Endodermal cell (in vitro differentiated cells): ENCODE data around the gene CRYZ. TPM values are rescaled to one million over a fixed set of nuclear protein-coding genes. Genes with fewer than 3 reads are reported as not detected.

Experiments
- DNase-seq: peaks from one replicate; pipeline ENCODE4 v3.0.0-alpha.2; 2017
- H3K27ac ChIP-seq: 2 replicates; pipeline ENCODE4 v1.5.1; 2013; ENCODE audit warnings: mild to moderate bottlenecking, low read depth, low read length, moderate library complexity
- H3K27me3 ChIP-seq: 2 replicates; pipeline ENCODE4 v1.6.1; 2013; ENCODE audit warnings: mild to moderate bottlenecking, low read length, moderate library complexity; ENCODE audit not compliant: insufficient read depth, control insufficient read depth, poor library complexity, severe bottlenecking
- H3K36me3 ChIP-seq: 2 replicates; pipeline ENCODE4 v1.7.0; 2013; ENCODE audit warnings: mild to moderate bottlenecking, low read length, moderate library complexity; ENCODE audit not compliant: control insufficient read depth, insufficient read depth
- H3K4me1 ChIP-seq: one replicate; pipeline ENCODE4 v1.7.0; 2013; ENCODE audit warnings: low read length; ENCODE audit not compliant: control insufficient read depth, insufficient read depth
- H3K4me3 ChIP-seq: 2 replicates; pipeline ENCODE4 v1.5.1; 2013; ENCODE audit warnings: mild to moderate bottlenecking, low read length, moderate library complexity
- H3K9ac ChIP-seq: 2 replicates; pipeline ENCODE4 v1.6.1; 2013; ENCODE audit warnings: mild to moderate bottlenecking, low read length, moderate library complexity; ENCODE audit not compliant: poor library complexity, severe bottlenecking; ENCODE audit errors: extremely low read depth
- H3K9me3 ChIP-seq: 2 replicates; pipeline ENCODE4 v1.6.1; 2013; ENCODE audit warnings: mild to moderate bottlenecking, low read length, moderate library complexity; ENCODE audit not compliant: control insufficient read depth
- H3K27ac Mint-ChIP-seq: 2 replicates; pipeline ENCODE4 v1.8.0; 2020; ENCODE audit warnings: mixed read lengths
- H3K27me3 Mint-ChIP-seq: 2 replicates; pipeline ENCODE4 v1.8.0; 2021; ENCODE audit warnings: mild to moderate bottlenecking, mixed read lengths; ENCODE audit not compliant: insufficient read depth
- H3K36me3 Mint-ChIP-seq: 2 replicates; pipeline ENCODE4 v1.8.0; 2020; ENCODE audit warnings: low read depth, mixed read lengths
- H3K4me1 Mint-ChIP-seq: 2 replicates; pipeline ENCODE4 v1.8.0; 2020; ENCODE audit warnings: mixed read lengths
- H3K4me3 Mint-ChIP-seq: 2 replicates; pipeline ENCODE4 v1.8.0; 2020; ENCODE audit warnings: mild to moderate bottlenecking, moderate library complexity, mixed read lengths
- H3K9me3 Mint-ChIP-seq: 2 replicates; pipeline ENCODE4 v1.8.0; 2020; ENCODE audit warnings: mild to moderate bottlenecking, mixed read lengths
- CTCF ChIP-seq: fragments of 200-600 bp; sonication (generic); conservative IDR thresholded peaks from 2 replicates; pipeline ENCODE4 v1.5.0; 2021; ENCODE audit warnings: antibody characterized with exemption, mild to moderate bottlenecking
- WGBS, 2 experiments: methylation state at CpG; one replicate each; pipeline versions ENCODE4 v1.1.5 to v1.1.7; 2013; ENCODE audit warnings: missing lambda C conversion rate in 2 of 2, mixed read lengths in 1 of 2; ENCODE audit not compliant: insufficient coverage in 1 of 2, insufficient read length in 1 of 2; 5-methylcytosine and 5-hydroxymethylcytosine counted together
- total RNA-seq, 2 donors: library from RNA; stranded (reverse); fragmentation: NEBNext Ultra II Directional in 1 of 2; extraction: Animal tissue kit (Norgen Biotek cat#: 25700) in 1 of 2; gene quantifications; 2 replicates in 1 of 2; 3 replicates in 1 of 2; pipeline ENCODE4 v1.2.1, GENCODE V29; 2021

Gene CRYZ
- total RNA-seq, 2 donors from 2014 or later: 17.4 to 30.6 TPM

DNA sequence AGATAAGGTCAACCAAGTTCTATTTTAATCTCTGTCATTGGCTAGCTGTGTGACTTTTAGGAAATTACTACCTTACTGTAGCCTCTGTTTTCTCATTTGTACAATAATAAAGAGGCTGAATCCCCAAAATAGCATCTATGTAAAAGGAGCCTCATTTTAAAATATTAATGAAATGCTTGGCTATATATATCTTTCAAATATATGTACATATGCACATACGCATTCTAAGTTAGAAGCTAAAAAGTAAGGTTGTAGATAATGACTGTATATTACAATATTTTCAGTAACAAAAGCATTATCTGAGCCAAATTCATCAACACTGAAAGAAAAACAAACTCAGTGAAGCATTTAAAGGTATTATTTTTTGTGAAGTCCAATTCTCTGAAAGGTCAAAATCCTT, 44.7 kb upstream of the CRYZ start:
- Histone ChIP-seq H3K36me3 (no peaks in the 10 kb centered on the region), H3K9ac (no peak overlapping the region), H3K9me3 (no peaks in the 10 kb centered on the region), H3K27ac (no peak overlapping the region), H3K27me3 (no peaks in the 10 kb centered on the region), H3K4me1 (no peaks in the 10 kb centered on the region), H3K4me3 (no peak overlapping the region)
- no peak overlapping the region for H3K4me3 Mint-ChIP-seq
- no peaks in the 10 kb centered on the region for H3K9me3 Mint-ChIP-seq
- TF ChIP-seq CTCF: no peak
- H3K27ac Mint-ChIP-seq: no peak overlapping the region
- H3K4me1 Mint-ChIP-seq: peaks cover 2% of the 10 kb centered on the region
- DNase-seq: no peak
- no peaks in the 10 kb centered on the region for H3K27me3 Mint-ChIP-seq
- no CpG with 5 or more reads among the region's 1 CpG for WGBS, 2 experiments
- no peaks in the 10 kb centered on the region for H3K36me3 Mint-ChIP-seq

DNA sequence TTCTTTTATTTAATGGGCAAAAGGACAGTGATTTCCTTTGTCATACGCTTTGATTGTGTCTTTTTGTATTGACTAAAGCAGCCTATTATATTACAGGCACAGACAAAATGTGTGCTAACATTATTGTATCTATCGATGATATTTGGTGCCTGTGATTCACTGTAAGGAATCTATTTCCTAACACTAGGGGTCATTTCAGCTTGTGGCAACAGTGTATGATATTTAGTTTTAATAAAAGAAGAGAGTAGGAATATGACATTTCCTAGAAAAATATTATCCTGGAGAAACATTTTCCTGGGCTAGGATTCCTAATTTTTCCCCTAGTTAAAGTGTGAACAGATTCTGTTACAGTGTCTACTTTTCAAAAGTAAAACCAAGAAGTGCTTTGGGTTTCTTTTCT, 42.9 kb upstream of the CRYZ start:
- H3K4me3 ChIP-seq: no peak overlapping the region
- no peak overlapping the region for H3K4me3 Mint-ChIP-seq
- no peak overlapping the region for H3K9ac ChIP-seq
- no peaks in the 10 kb centered on the region for H3K27me3 ChIP-seq
- no peaks in the 10 kb centered on the region for H3K9me3 Mint-ChIP-seq
- no peaks in the 10 kb centered on the region for H3K36me3 ChIP-seq
- H3K4me1 ChIP-seq: no peaks in the 10 kb centered on the region
- no peaks in the 10 kb centered on the region for H3K27me3 Mint-ChIP-seq
- DNase-seq: no peak
- H3K27ac ChIP-seq: no peak overlapping the region
- TF ChIP-seq CTCF: no peak
- 86 to 100% methylated on average over 1 to 2 of the region's 2 CpGs for WGBS, 2 experiments
- no peak overlapping the region for H3K27ac Mint-ChIP-seq
- H3K4me1 Mint-ChIP-seq: peaks cover 1% of the 10 kb centered on the region
- no peaks in the 10 kb centered on the region for H3K9me3 ChIP-seq
- H3K36me3 Mint-ChIP-seq: no peaks in the 10 kb centered on the region

GRCh38 chr1:74773582-74773981, 40.7 kb upstream of the CRYZ start:
- Mint-ChIP-seq H3K9me3 (no peaks in the 10 kb centered on the region), H3K27me3 (no peaks in the 10 kb centered on the region), H3K36me3 (no peaks in the 10 kb centered on the region), H3K4me3 (no peak overlapping the region), H3K4me1 (no peaks in the 10 kb centered on the region), H3K27ac (no peak overlapping the region)
- DNase-seq: no peak
- no peaks in the 10 kb centered on the region for H3K36me3 ChIP-seq
- no peaks in the 10 kb centered on the region for H3K9me3 ChIP-seq
- no peak overlapping the region for H3K27ac ChIP-seq
- TF ChIP-seq CTCF: no peak
- WGBS, 2 experiments: 93% methylated on average over 2 of the region's 2 CpGs; no CpG with 5 or more reads in 1 of the 2 experiments
- H3K27me3 ChIP-seq: no peaks in the 10 kb centered on the region
- no peaks in the 10 kb centered on the region for H3K4me1 ChIP-seq
- H3K9ac ChIP-seq: no peak overlapping the region
- H3K4me3 ChIP-seq: no peak overlapping the region
